ENCODE measurements around the gene FGF7.
"Not testable (repeated sequence)": the region's sequence is repeated elsewhere in the genome, so short reads cannot be mapped to it uniquely, and the experiment has no call there.

Gene FGF7

DNA sequence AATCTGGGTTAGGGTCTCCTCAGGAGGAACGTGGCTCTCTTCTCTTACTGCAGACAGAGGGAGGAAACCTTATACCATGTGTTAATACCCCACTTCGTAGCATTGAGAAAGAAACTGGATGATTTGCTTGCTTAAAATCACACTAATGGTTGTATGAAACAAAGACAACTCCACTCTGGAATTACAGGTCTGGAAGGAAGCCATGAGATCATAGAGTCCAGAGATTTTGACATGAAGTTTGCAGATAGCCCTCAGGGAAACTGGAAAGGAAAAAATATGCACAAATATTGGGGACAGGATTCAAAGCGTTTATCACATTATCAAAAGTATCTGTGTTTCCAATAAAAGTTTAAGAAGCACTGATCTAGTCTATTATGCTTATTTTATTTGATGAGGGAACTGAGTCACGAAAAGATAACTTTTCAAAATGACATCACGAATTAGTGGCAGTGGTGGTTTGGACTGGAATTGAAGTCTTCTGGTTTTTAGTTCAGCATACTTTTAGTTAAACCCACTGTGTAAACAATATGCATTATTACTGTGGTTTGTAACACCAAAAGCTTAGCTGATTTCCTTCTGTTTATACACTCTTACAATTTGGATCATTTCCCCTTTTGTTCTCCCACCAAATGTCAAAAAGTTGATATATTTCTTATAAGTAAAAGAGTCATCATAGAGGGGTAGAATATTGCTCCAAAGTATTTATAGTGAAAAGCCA, 16.8 kb downstream of the FGF7 start:
- no peak for DNase-seq (ENCODE audit: low read depth)

DNA sequence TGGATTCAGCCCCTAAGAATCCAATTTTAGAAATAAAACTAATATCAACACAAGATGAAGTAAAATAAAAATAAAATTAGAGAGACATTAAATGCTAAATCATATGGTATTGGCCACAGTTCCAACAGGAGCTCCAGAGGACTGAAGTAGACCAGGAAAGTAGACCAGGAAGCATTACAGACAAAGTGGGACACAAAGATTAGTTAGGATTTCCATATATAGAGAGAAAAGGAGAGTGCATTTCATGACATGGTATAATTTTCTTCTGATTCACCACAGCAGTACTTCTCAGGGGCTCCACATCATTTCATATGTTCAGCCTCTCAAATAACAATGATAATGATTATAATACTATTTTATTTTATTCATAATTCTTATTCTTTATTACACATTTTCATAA, 18.3 kb downstream of the FGF7 start:
- DNase-seq (ENCODE audit: low read depth) = no peak

DNA sequence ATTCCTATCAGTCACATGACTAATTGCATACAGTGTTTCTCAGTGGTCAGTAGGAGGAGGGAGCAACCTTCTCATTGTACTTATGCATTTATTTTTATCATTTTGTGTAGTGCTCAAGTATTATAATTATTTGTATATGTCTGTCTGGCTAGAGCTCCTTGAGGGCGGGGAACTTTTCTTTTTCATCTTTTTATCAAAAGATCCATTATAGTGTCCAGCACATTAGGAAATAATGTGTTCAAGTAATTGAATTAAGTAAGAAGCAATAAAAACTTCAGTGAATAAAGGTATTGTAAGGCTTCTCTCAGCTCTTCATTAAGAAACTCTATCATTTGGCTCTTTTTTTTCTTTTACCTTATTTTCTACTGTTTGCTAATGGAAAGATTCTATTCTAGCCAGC, 18.8 kb downstream of the FGF7 start:
- no peak for DNase-seq (ENCODE audit: low read depth)

DNA sequence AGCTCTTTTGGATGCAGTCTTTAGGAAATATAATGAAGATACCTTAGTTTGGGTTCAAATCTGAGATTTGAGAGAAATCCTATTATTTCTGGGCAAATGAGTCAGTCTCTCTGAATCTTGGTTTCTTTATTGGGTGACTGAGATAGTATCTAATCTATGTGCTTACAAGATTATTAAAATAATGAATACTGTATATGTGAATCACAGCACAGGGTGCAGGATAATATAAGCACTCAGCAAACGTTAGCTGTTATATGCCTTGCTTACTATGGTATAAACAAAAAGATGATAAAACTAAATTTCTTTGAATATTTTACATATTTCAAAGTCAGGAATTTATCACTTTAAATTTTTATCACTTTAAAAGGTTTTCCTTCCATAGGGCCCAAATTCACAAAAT, 29.6 kb downstream of the FGF7 start:
- no peak for DNase-seq (ENCODE audit: low read depth)

DNA sequence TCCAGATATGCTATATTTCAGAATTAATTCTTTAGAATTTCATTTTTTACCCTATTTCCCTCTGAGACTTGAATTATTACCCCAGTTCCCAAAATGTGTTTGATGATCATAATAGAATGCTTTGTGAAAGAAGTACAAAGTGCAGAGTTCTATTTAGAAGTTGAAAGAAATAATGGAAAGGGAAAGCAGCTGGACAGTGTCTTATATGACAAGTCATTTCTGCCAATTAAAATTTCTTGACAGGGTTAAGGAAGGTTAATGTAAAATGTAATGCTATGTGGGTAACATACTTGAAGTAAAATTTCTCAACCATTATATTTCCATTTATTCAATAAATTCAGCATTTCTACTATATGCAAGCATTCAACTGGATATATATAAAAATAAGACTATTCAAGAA, 33.1 kb downstream of the FGF7 start:
- no peak for DNase-seq (ENCODE audit: low read depth)

DNA sequence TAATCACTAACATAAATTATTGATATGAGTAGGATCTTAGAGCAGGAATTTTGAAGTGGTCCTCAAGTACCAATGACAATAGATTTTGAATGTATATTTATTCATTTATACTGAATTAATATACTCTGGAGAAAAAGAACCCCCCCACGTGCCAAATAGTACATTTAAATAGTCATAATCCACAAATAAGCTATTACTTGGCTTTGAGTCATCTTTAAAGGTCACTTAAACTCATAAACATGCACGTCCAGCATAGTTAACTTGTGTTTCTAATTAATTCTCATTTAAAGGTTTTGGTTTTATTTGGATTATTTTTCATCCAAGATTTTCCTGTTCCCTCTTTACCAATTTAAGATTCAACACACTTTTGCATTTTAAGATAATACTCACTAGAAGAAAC, 35.1 kb downstream of the FGF7 start:
- DNase-seq (ENCODE audit: low read depth) = no peak

DNA sequence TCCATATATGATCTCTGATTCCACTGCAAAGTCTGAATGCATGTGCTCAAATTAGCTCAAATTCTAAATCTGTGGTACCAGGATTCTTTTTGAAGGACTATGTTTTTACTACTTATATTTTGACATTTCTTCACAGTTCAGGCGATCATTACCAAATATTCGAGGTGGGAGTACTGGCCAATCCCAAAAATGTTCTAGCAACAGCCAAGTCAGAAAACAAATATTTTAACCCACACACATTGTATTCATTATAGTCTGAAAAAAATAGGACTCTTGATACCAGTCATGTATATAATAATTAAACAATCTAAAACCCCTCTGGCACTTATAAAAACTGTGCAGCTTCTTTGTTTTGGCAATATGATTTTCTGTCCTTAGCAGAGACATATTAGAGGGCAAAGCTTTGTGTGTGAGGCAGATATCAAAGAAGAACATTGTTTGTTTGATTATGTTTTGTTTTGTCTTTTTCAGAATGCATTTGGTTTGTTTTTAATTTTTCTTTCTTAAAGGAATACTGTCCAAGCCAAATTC, 37.4 kb downstream of the FGF7 start:
- no peak for DNase-seq (ENCODE audit: low read depth)

DNA sequence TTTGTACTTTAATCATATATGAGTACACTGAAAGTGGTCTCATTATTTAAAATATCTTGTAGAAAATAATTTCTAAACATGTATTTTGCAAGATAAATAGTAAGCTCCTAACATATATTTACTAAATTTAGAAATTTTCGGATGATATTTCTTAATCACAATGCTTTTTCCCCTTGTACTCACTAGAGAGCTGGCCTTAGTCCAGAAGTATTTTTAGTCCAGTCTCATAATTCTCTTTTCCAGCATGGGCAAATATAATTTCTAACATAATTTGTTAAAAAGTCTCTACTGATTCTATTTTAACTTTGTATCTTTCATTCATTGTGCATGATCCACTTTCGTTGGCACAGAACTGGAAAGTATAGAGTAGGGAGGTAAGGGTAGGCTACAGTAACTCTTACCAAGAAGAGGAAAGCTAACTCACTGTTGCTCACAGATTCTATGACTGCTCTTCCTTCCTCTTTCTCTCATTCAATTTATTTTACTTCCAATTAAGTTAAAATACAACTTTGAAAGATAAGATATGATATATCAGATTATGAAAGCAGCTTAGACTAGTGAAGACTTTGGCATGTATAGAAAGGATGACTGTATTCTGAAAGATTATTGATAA, 39.3 kb downstream of the FGF7 start:
- no peak for DNase-seq (ENCODE audit: low read depth)

DNA sequence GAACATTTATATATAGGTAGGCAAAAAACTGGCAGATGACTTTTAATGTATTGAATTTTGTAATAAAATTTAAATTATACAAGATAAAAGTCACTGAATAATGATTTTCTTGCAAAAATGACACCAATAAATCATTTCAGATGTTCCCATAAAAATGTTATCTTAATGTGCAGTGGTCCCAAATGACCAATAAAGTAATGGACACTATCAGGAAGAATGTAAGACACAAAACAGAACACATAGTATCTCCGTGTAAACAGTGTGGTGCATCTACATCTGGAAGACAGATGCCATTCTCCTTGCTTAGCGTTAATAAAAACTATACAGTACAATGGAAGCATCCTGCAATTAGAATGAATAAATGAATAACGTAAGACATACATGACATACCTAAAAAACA, 41.5 kb downstream of the FGF7 start:
- no peak for DNase-seq (ENCODE audit: low read depth)

DNA sequence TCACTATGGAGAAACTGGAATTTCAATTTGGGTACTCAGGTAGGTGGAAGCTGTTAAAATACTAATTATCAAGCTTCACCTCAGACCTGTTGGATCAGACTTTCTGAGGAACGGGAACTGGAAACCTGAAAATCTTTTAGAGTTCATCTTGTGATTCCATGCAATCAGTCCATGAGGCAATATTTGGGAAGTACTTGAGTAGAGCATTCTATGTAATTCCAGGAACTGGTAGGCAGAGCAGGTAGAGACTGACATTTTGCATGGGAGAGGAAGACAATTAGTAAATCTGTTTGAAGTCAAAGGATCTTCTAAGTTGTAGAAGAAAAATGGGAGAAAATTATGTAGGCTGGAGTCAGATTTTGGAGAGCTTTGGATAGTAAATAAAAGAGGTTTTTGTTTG, 43.1 kb downstream of the FGF7 start:
- no peak for DNase-seq (ENCODE audit: low read depth)

DNA sequence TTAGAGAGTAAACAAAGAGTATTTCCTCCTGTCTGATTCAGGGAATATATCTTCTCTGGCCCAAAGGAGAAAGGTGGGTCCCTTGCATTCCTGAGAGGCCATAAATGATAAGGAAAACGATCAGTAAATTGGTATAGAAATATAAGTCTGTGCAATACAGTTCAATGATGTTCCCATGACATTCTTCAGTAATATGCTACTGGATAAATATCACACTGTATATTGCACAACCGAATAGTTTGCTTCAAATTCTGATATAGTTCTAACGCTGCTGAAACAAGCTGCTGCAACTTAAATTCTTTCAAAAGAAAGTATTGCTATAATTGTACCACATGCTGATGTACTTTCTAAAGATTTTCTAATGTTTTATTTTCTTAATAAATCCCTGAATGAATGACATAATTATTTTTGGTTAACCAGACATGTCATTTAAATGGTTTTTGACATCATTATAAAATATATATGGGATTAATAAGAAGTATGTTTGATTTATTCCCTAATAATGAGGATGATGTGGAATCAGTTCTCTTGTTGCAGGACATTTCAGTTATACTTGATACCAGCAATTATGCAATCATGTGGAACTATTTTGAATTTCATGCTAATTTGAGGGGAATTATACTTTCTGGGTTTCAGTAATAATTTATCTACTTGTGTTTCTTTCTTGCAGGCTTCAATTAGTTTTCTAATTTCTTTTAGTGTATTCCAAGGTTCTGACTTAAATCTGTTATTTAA, 44.9 kb downstream of the FGF7 start:
- no peak for DNase-seq (ENCODE audit: low read depth)

DNA sequence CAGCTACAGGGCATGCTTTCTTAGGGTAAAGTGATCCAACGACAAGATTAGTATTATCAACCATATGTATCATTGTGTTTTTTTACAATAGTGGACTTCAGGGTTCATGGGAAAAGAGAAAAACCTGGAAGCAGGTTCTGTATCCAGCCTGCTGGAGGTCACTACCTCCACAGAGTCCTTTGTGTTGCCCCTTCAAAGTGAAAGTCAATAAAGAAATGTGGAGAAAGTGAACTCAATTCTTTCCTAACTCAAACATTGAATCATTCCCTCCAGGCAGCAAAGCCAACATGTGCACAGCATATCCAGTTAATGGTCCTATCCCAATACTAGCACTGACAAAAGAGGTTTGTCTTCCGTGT, 45.4 kb downstream of the FGF7 start:
- DNase-seq (ENCODE audit: low read depth) = no peak

DNA sequence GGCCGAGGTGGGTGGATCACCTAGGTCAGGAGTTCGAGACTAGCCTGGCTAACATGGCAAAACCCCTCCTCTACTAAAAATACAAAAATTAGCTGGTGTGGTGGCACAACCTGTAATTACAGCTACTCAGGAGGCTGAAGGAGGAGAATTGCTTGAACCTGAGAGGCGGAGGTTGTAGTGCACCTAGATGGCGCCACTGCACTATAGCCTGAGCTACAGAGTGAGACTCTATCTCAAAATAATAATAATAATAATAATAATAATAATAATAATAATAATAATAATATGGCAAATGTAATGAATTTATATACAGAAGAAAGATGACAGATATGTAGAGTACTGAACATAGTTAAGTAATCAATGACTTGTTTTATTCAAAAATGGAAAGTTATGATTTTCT, 48.2 kb downstream of the FGF7 start:
- DNase-seq (ENCODE audit: low read depth) = not testable (repeated sequence)

DNA sequence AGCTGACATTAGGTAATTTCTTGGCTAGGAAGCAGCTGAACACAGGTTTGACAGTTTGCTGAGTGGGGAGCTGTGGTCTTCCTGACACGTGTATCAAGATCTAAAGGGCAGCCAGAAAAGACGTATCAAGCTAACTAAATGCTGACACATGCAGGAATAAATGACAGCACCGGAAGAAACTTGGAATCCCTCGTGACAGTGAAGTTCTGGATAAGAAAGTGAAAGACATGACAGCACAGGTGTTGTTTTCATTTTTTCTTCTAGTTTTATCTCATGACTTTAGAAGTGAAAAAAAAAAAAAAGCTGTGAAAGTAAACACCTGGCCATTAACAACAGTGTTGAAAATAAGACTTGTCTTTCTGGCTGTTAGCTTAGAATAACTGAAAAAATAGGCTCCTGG, 48.7 kb downstream of the FGF7 start:
- DNase-seq (ENCODE audit: low read depth) = no peak

DNA sequence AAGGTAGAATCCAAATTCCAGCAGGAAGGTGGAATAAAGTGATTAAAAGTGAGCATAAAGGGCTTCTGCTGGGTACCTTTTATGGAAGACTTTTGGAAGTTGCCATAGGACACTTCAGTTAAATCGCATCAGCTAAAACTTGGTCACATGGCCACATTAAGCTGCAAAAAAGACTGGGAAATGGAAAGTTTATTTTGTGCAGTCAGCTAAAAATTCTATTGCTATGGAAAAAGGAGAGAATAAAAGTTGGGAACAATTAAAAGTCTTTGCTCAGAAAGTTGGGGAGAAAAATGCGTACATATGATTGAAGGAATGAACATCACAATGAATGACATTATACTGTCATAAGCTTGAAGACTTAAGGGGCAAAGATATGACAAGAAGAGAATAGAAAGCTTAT, 49.3 kb downstream of the FGF7 start:
- no peak for DNase-seq (ENCODE audit: low read depth)

DNA sequence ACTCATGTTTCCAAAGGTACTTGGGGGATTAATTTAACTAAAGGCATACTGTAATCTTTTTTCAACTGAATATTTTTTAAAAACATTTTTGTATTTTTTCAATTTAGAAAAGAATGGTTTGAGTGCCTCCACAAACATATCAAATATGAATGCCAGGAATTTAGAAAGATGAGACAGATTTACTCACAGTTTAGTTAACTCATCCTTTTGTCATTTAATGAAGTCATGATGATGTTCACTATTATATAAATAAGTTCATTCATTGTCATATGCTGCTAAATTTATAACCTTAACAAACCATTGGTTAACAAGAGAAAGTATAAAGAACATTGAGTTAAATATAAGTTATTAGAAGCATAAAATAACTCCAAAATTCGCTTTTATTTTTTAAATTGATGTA, 50.0 kb downstream of the FGF7 start:
- no peak for DNase-seq (ENCODE audit: low read depth)

DNA sequence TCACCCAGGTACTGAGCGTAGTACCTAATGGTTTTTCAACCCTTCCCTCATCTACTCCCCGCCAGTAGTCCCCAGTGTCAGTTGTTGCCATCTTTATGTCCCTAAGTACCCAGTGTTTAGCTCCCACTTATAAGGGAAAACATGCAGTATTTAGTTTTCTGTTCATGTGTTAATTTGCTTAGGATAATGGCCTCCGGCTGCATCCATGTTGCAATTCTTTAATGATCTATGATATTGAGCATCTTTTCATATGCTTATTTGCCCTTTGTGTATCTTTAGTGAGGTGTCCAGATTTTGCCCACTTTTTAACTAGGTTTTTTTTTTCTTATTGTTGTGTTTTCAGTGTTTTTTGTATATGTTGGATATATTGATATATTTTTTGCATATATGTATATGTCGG, 55.0 kb downstream of the FGF7 start:
- DNase-seq (ENCODE audit: low read depth) = not testable (repeated sequence)

DNA sequence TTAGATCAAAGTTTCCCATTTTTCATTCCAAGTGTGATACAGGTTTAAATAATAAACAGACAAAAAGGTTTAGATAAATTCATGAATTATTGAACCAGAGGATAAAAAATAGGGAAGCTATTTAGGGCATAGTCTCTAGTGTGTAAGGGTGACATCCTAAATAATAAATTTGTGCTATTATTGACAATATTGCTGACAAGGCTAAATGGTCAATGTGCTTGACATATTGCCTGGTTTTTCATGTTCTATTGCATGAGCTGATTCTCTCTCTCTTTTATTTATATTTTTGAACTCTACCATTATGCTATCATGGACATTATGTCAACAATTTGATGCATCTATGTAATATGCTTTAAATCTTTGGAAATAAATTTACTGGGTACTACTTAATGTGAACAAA, 55.9 kb downstream of the FGF7 start:
- DNase-seq (ENCODE audit: low read depth) = not testable (repeated sequence)

DNA sequence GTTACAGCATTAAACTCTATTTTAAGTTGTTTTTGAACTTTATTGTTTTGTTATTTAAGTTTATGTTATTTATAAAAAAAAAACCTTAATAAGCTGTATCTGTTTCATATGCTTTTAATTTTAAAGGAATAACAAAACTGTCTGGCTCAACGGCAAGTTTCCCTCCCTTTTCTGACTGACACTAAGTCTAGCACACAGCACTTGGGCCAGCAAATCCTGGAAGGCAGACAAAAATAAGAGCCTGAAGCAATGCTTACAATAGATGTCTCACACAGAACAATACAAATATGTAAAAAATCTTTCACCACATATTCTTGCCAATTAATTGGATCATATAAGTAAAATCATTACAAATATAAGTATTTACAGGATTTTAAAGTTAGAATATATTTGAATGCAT, 62.4 kb downstream of the FGF7 start:
- not testable (repeated sequence) for DNase-seq (ENCODE audit: low read depth)

DNA sequence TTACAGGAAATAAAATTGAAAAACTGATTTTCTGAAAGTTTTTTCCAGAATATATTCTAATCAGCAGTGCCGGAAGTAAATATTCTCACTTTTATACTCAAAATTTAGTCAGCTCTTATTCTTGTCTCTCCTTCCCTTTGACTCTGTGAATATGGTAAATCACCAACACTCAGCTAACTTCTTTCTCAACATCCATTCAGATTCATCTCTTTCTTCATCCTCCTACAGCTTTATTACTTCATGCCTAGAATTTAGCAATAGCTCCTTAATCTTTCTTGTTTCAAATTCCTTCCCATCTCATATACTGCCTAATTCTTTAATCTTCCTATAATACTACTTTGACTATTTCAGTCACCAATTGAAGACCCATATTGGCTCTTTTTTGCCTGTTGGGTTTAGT, 67.9 kb downstream of the FGF7 start:
- no peak for DNase-seq (ENCODE audit: low read depth)

DNA sequence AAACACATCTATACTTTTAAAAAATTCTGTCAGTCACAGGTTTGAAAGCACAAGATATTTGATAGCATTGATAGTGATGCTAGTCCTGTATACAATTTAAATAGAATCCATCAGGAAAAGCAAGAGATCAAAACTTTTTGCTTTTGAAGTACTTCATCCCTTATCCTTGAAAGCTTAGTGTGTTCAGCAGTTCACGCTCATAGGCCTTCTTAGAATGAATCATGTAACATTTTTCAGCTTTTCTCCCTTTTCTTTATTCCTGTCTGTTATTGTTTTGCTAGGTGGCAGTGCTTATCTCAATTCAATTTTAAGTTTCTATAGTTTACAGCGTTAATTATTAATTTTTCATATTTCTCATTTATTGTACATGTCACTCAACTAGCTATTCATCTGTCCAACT, 69.1 kb downstream of the FGF7 start:
- no peak for DNase-seq (ENCODE audit: low read depth)

DNA sequence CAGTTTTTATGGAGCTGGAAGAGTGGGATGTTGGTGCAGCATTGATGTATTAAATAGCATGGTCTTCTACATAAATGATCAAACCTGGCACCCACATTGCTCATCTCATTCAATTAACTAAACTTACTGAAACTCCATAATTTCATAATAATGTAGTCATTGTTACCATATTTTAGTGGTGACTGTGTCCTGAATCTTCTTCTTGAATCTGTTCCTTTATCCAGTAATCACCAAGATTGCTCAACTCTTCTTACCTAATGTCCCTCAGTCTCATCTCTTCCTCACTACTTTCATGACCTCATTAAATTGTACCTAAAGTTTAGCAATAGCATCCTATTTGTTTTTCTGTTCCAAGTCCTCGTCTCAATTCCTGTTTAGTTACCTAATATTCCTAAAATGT, 69.8 kb downstream of the FGF7 start:
- peak; percentile 89 for DNase-seq (ENCODE audit: low read depth)

DNA sequence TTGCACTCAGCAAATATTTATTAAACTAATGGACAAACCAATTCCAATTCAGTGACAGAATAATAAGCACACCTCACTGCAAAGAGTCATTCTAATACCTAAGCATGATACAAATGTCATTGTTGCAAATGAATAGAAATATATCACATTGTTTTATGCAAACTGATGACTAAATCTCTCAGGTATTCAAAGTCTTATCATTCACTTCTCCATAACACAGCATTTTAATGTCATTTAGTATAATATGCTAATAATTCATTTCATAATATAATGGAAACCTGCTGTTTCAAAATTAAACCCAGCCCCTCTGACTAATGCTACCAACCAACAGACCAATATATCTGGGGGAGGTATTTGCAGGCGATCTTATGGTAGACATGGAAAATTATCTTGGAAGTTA, 71.8 kb downstream of the FGF7 start:
- DNase-seq (ENCODE audit: low read depth) = no peak
